Fibroblast of upper back skin (primary cell): ENCODE measurements around the gene SMO.
"Not testable (repeated sequence)": the region's sequence is repeated elsewhere in the genome, so short reads cannot be mapped to it uniquely, and the experiment has no call there.

ENCODE experiments used
- DNase-seq: peaks from one replicate; pipeline ENCODE4 v3.0.0-alpha.2; 2013

The SMO gene

GRCh38 chr7:129245533-129245932 lies 57.1 kb downstream of the SMO start:
- no peak for DNase-seq

- no peak for DNase-seq
These were observed 58.7 kb downstream of the SMO start for GRCh38 chr7:129247087-129247486.

- no peak for DNase-seq
These were observed 63.7 kb downstream of the SMO start for GRCh38 chr7:129252128-129252527.

GRCh38 chr7:129252603-129253002 lies 64.2 kb downstream of the SMO start:
- not testable (repeated sequence) for DNase-seq

- no peak for DNase-seq
These were observed 67.4 kb downstream of the SMO start for GRCh38 chr7:129255800-129256199.

- DNase-seq, result no peak
These were observed 67.8 kb downstream of the SMO start for GRCh38 chr7:129256221-129256620.

GRCh38 chr7:129257168-129257567 lies 68.7 kb downstream of the SMO start:
- DNase-seq, result no peak

- DNase-seq, result no peak
These were observed 70.4 kb downstream of the SMO start for GRCh38 chr7:129258649-129259389.

- peak; percentile 28 for DNase-seq
These were observed 73.9 kb downstream of the SMO start for GRCh38 chr7:129262324-129262723.
